GM18517 (cell line): ENCODE measurements around the gene RABGEF1.
"Not testable (repeated sequence)": the region's sequence is repeated elsewhere in the genome, so short reads cannot be mapped to it uniquely, and the experiment has no call there.

Source experiments
- ATAC-seq: cut with Tn5 transposase; IDR thresholded peaks from one replicate; pipeline ENCODE4 v1.9.1; 2021; ENCODE audit warnings: mild to moderate bottlenecking, moderate library complexity; ENCODE audit not compliant: unreplicated experiment

The RABGEF1 gene

DNA sequence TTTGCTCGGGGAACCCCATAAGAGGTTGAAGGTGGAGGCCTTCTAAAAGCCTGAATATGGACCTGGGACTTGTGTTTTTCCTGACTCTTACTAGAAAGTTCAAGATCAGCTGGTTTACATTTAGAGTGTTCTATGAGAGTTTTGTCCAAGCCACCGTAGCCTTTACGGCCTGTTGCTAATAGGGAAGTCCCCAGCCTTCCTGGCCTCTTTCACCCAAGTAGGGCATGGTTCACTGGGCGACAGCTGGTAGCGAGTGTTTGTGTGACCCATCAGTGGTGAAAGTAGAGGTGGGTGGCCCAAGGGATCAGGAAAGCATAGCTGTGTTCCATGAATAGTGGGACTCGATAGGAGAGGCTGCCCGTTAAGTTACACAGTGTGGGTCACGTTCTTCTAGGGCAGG lies 60.1 kb downstream of the RABGEF1 start:
- no peak for ATAC-seq

DNA sequence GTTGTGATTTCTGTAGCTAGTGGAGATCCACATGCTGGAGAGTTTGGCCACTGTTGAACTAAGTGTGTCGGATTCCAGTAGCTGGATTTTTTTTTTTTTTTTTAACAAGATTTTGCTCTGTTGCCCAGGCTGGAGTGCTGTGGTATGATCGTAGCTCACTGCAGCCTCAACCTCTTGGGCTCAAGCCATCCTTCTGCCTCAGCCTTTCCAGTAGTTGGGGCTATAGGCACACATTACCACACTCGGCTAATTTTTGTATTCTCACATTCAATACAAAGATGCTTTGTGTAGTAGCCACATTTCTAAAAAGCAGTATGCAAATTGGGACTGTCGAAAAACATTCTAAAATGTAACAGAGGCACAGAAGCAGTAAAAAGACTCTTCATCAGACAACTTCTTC lies 63.5 kb downstream of the RABGEF1 start:
- no peak for ATAC-seq

DNA sequence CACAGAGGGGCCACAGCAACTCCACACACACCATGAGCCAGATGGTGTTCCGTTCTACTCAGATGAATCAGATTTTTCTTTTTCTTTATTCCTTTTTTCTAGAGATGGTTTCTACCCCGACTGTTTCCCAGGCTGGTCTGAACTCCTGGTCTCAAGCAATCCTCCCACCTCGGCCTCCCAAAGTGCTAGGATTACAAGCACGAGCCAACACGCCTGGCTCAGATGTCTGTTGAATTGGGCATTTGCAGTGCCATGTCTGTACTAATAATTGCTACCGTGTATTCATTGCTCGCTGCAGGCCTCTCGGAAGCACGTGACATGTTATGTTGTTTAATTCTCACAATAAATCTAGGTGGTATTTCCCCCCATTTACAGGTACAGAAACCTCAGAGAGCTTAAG lies 67.2 kb downstream of the RABGEF1 start:
- ATAC-seq = no peak

DNA sequence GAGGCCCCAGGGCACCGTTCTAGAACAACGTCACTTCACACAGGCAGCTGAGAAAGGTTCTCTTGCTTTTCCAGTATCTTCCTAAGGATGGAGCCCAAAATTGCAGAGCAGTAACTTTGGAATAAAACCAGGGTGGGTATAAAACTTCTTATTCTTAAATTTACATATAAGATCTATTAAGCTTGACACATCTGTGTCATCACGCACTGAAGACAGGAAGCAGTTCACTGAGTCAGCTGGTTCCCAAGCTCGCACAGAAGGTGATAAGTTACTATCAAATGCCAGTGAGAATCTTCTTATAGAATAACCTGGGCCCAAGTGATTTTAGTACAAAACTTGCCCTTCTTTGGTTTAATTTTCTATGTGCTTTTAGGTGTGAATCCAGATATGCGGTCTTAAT lies 70.2 kb downstream of the RABGEF1 start:
- no peak for ATAC-seq

DNA sequence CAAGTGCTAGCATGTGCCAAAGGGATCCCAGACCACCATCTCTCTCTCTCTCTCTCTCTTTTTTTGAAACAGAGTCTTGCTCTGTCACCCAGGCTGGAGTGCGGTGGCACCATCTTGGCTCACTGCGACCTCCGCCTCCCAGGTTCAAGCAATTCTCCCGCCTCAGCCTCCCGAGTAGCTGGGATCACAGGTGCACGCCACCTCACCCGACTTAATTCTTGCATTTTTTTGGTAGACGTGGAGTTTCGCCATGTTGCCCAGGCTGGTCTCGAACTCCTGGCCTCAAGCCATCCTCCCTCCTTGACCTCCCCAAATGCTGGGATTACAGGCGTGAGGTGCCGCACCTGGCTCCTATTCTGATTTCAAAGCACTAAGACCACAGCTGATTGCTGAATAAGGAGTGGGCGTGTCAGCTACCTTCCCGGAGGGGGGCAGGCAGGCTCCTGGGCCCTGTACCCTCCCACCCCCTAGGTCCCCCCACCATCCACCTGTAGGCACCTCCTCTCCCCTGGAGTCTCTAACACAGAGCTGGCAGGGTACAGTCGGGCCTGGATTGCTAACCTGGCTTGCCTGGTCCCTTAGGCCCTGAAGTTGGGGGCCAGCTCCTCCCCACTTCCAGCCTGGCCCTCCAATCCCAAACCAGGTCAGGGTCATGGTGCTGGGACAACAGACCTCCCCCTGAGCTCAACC lies 74.8 kb downstream of the RABGEF1 start:
- ATAC-seq = not testable (repeated sequence)

DNA sequence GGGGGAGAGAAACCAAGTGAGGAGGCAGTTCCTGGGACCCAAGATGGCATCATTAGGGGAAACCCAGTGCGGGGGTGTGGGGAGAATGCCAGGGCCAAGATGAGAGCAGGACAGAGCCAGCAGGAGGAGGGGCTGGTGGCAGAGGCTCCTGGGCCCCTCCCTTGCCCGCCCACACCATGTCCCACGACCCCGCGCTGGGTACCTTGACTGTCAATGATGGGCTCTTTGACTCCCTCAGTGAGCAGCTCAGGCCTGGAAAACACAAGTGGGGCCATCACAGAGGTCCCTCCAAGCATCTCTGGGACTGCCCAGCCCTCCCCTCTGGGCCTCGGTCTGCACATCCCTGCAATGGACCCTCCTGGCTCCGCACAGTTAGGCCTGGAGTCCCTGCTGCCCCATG lies 75.4 kb downstream of the RABGEF1 start:
- ATAC-seq = no peak

DNA sequence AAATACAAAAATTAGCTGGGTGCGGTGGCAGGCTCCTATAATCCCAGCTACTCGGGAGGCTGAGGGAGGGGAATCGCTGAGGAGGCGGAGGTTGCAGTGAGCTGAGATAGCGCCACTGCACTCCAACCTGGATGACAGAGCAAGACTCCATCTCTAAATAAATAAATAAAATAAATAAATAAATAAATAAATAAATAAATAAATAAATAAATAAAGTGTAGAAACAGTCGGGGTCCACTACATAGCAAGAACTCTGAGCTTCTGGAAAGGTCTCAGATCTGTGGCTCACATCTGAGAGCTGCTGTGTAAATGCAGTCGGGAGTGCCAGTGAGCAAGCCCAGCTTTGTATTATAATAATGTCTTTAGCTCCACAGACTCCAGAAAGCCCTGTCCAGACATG lies 76.1 kb downstream of the RABGEF1 start:
- ATAC-seq = not testable (repeated sequence)

DNA sequence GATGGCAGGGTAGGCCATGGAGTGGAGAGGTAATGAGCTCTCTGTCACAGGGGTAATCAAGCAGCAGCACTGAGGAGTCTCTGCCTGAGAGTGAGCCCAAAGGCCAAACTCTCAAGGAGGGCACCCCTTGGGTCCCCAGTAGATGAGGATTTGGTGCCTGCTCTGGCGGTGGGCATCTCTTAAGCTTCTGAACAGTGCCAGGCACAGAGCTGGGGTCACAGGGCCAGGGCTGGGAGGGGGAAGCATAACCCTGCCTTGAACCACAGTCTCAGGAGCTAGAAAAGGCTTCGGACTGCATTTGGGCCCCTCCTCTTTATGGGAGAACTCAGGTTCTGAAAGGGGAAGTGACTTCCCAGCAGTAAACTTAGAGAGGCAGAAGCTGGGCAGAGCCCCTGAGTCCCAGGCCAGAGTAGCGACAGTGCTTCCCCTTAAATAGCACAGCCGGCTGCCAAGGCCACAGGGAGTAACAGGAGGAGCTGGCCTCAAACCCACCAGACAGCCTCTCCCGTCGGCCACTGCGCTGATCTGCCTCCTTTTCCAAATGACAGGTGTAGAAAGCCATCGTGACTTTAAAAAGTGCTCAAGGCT lies 76.8 kb downstream of the RABGEF1 start:
- not testable (repeated sequence) for ATAC-seq

DNA sequence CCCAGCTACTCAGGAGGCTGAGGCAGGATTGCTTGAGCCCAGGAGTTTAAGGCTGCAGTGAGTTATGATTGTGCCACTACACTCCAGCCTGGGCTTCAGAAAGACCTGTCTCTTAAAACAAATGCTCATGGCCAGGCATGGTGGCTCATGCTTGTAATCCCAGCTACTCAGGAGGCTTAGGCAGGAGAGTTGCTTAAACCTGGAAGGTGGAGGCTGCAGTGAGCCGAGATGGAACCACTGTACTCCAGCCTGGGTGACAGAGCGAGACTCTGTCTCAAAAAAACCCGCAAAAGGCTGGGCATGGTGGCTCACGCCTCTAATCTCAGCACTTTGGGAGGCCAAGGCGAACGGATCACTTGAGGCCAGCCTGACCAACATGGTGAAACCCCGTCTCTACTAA lies 77.4 kb downstream of the RABGEF1 start:
- not testable (repeated sequence) for ATAC-seq

DNA sequence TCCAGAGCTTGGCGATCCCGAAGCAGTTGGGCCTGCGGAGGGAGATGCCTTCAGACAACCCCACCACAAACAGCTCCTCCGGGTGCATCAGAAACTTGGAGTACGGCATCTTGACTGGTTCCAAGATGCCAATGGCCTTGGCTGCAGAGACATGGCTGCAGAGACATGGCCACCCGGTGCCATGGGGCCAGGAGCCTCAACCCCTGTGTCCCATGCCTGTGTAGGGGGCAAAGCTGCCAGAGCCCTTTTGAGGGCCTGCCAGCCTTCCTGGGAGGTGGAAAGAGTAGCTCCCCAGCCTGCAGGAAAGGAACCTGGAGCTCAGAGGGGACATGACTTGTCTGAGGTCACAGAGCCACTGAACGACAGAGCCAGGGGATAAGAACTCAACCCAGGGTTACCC lies 83.5 kb downstream of the RABGEF1 start:
- ATAC-seq = no peak

DNA sequence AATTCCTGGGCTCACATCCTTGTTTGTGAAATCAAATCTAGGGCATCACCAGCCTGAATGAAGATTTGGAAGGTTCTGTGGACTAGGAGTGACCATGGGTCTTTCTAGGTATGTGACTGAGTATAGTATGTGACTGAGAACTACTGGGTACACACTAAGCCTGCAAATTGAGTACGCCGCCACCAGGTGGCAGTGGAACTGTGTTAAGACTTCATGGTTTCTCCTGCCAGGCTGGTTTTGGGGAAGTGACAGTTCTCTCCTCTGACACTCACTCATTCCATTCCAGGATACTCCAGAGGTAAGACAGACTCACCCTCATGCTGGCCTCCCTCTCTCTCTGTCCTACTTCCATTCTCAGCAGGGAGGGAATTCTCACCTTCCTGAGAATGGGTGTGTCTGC lies 85.0 kb downstream of the RABGEF1 start:
- ATAC-seq = not testable (repeated sequence)

DNA sequence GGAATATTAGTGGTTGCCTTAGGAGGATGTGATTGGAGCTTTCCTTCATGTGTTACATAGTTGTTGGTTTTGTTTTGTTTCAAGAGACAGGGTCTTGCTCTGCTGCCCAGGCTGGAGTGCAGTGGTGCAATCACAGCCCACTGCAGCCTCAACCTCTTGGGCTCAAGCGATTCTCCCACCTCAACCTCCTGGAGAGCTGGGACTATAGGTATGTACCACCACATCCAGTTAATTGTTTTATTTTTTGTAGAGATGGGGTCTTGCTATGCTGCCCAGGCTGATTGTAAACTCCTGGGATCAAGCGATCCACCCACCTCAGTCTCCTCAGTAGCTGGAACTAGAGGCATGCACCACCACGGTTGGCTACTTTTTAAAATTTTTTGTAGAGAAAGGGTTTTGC lies 86.1 kb downstream of the RABGEF1 start:
- no peak for ATAC-seq

DNA sequence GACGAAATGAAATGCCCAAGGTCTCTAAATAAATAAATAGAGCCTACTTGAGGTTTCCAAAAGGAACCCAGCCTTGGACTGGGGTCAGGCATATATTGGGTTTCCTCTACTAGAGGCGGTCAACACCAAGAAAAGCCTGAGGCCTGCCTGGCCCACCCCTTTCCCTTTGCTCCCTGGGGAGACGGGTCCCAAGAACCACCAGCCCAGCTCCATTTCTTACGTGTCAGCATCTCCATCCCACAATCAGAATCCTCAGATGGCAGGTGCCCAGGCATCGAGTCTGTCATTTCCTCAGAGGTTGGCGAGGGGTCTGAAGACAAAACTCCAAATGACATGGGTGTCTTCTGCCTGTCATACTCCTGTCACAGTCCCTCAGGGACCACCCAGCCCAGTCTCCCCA lies 90.4 kb downstream of the RABGEF1 start:
- ATAC-seq = not testable (repeated sequence)

DNA sequence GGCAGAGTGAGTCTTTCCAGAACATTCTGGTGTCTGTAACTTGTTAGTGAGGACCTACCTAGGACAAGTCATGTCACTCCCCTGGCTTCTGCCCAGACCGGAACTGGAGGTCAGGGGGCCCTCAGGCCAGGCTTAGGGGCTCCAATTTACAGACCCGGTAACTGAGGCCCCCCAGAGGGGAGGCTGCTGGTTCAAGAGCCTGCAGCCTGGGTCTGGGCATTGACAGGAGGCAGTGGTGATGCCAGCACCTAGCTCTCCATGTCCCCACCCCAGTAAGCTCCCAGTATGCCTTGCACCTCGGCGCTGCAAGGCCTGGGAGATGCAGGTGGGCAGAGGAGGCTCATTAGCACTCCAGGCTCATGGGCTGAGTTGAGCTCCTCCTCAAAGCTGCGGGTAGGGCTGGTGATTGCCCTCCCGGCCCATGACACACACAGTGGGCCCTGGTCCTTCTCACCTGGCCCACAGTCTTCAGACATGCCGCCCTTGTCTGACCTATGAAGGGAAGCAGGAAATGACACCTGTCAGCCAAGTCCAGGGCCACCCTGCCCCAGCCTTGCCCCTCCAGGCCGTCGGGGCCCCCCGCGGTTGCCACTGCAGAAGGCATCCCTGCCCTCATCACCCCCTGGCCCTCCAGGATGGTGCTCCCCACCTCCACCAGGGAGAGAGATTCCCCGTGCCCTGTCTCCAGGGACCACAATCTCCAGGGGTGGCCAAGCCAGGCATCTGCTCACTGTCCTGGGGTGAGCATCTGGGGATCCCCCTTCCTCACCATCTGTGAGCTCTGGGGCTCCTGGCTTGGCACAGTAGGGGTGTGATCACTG lies 92.2 kb downstream of the RABGEF1 start:
- ATAC-seq = no peak

DNA sequence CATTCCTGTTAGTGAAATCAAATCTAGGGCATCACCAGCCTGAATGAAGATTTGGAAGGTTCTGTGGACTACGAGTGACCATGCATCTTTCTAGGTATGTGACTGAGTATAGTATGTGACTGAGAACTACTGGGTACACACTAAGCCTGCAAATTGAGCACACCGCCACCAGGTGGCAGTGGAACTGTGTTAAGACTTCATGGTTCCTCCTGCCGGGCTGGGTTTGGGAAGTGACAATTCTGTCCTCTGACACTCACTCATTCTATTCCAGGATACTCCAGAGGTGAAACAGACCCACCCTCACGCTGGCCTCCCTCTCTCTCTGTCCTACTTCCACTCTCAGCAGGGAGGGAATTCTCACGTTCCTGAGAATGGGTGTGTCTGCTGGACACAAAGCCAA lies 96.5 kb downstream of the RABGEF1 start:
- ATAC-seq = no peak

DNA sequence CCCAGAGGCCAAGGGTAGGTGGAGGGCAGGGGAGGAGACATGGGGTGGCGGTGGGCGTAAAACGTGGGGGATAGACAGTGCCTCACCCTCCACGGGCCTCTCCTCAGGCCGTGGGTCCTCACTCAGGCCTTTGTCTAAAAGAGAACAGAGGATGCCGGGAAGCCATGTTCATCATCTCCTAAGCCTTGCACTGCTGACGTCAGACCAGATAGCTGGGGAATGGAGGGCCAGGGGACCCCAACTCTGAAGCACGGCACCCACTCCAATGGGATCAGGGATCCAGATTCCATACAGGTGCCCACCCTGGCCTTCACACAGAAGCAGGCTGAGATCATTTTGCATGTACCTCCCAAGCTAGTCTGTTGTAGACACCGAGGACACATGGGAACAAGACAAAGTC lies 97.1 kb downstream of the RABGEF1 start:
- no peak for ATAC-seq

DNA sequence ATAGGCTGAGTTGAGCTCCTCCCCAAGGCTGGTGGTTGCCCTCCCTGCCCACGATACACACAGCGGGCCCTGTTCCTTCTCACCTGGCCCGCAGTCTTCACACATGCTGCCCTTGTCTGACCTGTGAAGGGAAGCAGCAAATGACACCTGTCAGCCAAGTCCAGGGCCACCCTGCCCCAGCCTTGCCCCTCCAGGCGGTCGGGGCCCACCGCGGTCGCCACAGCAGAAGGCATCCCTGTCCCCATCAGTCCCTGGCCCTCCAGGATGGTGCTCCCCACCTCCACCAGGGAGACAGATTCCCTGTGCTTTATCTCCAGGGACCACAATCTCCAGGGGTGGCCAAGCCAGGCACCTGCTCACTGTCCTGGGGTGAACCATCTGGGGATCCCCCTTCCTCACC lies 99.3 kb downstream of the RABGEF1 start:
- ATAC-seq = no peak

DNA sequence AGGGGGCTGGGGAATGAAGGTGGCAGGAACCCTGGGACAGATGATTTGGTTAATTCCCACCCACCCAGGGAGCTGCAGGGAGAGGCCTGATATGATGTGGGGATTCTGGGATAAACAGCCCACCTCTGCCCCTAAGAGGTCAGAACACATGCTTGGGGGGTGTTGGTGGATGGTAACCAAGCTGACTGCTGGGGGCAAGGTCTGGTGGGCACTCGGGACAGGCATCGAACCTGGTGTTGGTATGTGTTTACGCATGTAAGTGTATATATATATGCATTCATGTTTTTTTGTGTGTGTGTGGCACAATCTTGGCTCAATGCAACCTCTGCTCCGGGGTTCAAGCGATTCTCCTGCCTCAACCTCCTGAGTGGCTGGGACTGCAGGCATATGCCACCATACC lies 99.8 kb downstream of the RABGEF1 start:
- no peak for ATAC-seq

DNA sequence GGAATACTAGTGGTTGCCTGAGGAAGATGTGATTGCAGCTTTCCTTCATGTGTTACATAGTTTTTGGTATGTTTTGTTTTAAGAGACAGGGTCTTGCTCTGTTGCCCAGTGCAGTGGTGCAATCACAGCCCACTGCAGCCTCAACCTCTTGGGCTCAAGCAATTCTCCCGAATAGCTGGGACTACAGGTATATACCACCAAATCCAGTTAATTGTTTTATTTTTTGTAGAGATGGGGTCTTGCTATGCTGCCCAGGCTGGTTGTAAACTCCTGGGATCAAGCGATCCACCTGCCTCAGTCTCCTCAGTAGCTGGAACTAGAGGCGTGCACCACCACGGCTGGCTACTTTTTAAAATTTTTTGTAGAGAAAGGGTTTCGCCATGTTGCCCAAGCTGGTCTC lies 101.4 kb downstream of the RABGEF1 start:
- ATAC-seq = no peak

DNA sequence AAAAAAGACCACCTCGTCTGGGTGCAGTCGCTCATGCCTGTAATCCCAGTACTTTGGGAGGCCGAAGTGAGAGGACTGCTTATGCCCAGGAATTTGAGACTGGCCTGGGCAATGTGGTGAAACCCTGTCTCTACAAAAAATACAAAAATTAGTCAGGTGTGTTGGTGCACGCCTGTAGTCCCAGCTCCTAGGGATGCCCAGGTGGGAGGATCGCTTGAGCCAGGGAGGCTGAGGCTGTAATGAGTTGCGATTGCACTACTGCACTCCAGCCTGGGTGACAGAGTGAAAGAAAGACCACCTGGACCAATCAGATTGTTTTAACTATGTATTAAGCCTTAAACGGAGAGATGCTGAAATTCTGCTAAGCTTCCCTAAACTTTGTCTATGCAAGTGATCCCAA lies 103.0 kb downstream of the RABGEF1 start:
- not testable (repeated sequence) for ATAC-seq

DNA sequence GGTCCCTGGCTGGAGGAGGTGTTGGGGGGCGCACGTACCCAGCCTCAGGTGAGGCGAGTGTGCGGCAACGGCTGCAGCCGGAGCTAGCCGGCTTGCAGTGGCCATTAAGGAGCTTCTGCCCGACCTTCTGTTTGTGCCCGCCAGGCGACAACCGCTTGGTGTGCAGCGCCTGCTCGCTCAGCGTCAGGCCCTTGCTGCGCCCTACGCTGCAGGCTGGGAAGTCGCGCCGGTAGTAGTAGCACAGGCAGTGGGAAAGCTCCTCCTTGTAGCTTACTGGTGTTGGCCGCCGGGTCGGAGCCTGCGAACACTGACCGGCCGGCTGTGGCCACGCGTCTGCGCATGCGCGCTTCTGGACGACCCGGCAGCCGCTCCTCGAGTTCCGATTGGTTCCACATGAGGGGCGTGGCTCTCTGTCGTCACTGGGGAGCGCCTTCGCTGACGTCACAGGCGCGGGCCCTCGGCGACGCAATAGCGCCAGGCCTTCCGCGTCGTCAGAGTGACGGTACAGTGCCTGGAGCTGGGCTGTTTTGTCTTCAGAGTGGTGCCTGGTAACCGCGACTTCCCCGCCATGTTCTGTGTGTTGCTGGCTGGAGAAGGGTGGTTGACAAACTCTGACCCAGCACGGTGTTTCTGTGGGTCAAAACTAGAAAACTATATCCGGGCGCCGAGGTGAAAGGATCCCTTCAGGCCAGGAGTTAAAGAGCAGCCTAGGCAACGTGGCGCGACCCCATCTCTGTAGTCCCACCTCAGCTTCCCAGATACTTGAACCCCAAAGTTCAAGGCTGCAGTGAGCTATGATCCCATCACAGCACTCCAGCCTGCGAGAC lies 104.2 kb downstream of the RABGEF1 start:
- ATAC-seq = peak; percentile 87
